NCI-H345 treated with DMSO at 0.1 percent for 48 hours (cell line): ENCODE data around the gene JARID2.

Experiments
- DNase-seq: peaks from one replicate; lab custom pipeline; 2025; ENCODE audit not compliant: unreplicated experiment; lab: John Stamatoyannopoulos, UW

JARID2 gene

GRCh38 chr6:15331143-15331542 lies 85.3 kb downstream of the JARID2 start:
- no peak for DNase-seq

- no peak for DNase-seq
Measured at GRCh38 chr6:15331629-15332251, 85.9 kb downstream of the JARID2 start.

GRCh38 chr6:15332446-15332845 lies 86.6 kb downstream of the JARID2 start:
- DNase-seq, result no peak

GRCh38 chr6:15335385-15335784 lies 89.5 kb downstream of the JARID2 start:
- no peak for DNase-seq

- DNase-seq, result no peak
Measured at GRCh38 chr6:15335916-15336315, 90.0 kb downstream of the JARID2 start.

GRCh38 chr6:15336900-15337560 lies 91.2 kb downstream of the JARID2 start:
- DNase-seq, result no peak

- DNase-seq, result no peak
Measured at GRCh38 chr6:15337582-15337981, 91.7 kb downstream of the JARID2 start.

GRCh38 chr6:15338476-15338875 lies 92.6 kb downstream of the JARID2 start:
- no peak for DNase-seq

- DNase-seq, result no peak
Measured at GRCh38 chr6:15339081-15339480, 93.2 kb downstream of the JARID2 start.

GRCh38 chr6:15340105-15340601 lies 94.3 kb downstream of the JARID2 start:
- DNase-seq, result no peak

- no peak for DNase-seq
Measured at GRCh38 chr6:15340775-15341174, 94.9 kb downstream of the JARID2 start.

GRCh38 chr6:15341311-15342001 lies 95.6 kb downstream of the JARID2 start:
- no peak for DNase-seq

- no peak for DNase-seq
Measured at GRCh38 chr6:15342114-15342513, 96.2 kb downstream of the JARID2 start.

GRCh38 chr6:15343490-15344191 lies 97.8 kb downstream of the JARID2 start:
- DNase-seq, result no peak

- no peak for DNase-seq
Measured at GRCh38 chr6:15344192-15344519, 98.3 kb downstream of the JARID2 start.

GRCh38 chr6:15344831-15345230 lies 99.0 kb downstream of the JARID2 start:
- DNase-seq, result no peak

- DNase-seq, result no peak
Measured at GRCh38 chr6:15346315-15346714, 100.4 kb downstream of the JARID2 start.

- DNase-seq, result no peak
Measured at GRCh38 chr6:15348528-15348927, 102.7 kb downstream of the JARID2 start.

GRCh38 chr6:15349379-15349778 lies 103.5 kb downstream of the JARID2 start:
- no peak for DNase-seq

GRCh38 chr6:15350386-15351083 lies 104.7 kb downstream of the JARID2 start:
- DNase-seq, result no peak

GRCh38 chr6:15351631-15352030 lies 105.8 kb downstream of the JARID2 start:
- DNase-seq, result no peak
